Endothelial cell of umbilical vein (primary cell): Measurements from ENCODE around the gene TTC9.

Experiments
- EZH2 ChIP-seq: IDR thresholded peaks from 2 replicates; pipeline ENCODE4 v1.6.1; 2012; ENCODE audit warnings: borderline replicate concordance, low read depth, mild to moderate bottlenecking, moderate library complexity, low read length, inconsistent platforms; ENCODE audit not compliant: severe bottlenecking
- FOS ChIP-seq: IDR thresholded peaks from 2 replicates; pipeline ENCODE4 v1.6.1; 2011; ENCODE audit warnings: mild to moderate bottlenecking, low read length, moderate library complexity, borderline replicate concordance; ENCODE audit not compliant: insufficient read depth
- JUN ChIP-seq: IDR thresholded peaks from 2 replicates; pipeline ENCODE4 v1.6.1; 2011; ENCODE audit warnings: borderline replicate concordance, low read depth; ENCODE audit not compliant: insufficient read length, insufficient read depth
- POLR2A ChIP-seq: IDR thresholded peaks from 2 replicates; pipeline ENCODE4 v1.6.1; 2012; ENCODE audit warnings: low read depth, mild to moderate bottlenecking, control low read depth, low read length
- POLR2AphosphoS5 ChIP-seq: IDR thresholded peaks from 2 replicates; pipeline ENCODE4 v1.6.1; 2012; ENCODE audit warnings: low read depth, mild to moderate bottlenecking, control low read depth, low read length, moderate library complexity; ENCODE audit not compliant: insufficient read depth
- TF ChIP-seq, protein P1 (sequence below), 2 donors: IDR thresholded peaks; 1 replicate in 1 of 2; 2 replicates in 1 of 2; pipeline ENCODE4 v1.5.1; 2011; ENCODE audit warnings: low read length in 2 of 2, mild to moderate bottlenecking in 2 of 2, moderate library complexity in 2 of 2, control low read depth in 1 of 2, inconsistent platforms in 1 of 2, low read depth in 1 of 2; ENCODE audit not compliant: insufficient read depth in 1 of 2; ENCODE audit errors: extremely low read depth in 1 of 2

DNA sequence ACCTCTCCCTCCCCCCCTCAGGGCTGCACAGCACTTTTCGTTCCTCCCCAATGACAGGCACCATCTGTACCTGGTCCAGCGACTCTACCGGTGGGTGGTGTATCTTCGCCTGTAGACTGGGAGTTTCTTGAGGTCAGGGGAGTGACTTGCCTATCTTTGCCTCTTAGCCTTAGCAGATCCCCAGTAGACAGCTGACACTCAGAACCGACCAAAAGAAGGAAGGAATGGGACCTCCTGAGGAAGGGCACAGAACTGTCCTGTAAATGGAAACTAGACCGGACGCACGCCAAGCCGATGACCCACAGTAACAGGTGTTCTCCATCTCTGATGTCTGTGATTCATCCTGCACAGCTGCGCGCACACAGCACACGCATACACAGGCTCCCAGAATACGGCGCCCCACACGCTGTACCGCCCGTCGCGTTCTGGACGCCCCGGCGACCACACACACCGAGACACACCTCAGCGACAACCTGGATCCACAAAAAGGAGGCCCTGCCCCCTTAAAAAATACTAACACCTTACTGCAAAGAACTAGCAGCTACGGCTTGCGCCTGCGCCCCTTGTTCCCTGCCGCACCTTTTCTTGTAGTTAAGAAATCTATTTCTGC lies 673 bp upstream of the TTC9 start:
- TF ChIP-seq, protein P1, sequence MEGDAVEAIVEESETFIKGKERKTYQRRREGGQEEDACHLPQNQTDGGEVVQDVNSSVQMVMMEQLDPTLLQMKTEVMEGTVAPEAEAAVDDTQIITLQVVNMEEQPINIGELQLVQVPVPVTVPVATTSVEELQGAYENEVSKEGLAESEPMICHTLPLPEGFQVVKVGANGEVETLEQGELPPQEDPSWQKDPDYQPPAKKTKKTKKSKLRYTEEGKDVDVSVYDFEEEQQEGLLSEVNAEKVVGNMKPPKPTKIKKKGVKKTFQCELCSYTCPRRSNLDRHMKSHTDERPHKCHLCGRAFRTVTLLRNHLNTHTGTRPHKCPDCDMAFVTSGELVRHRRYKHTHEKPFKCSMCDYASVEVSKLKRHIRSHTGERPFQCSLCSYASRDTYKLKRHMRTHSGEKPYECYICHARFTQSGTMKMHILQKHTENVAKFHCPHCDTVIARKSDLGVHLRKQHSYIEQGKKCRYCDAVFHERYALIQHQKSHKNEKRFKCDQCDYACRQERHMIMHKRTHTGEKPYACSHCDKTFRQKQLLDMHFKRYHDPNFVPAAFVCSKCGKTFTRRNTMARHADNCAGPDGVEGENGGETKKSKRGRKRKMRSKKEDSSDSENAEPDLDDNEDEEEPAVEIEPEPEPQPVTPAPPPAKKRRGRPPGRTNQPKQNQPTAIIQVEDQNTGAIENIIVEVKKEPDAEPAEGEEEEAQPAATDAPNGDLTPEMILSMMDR (IDR thresholded peaks at IDR 0.05; ENCODE audit: extremely low read depth in 1 of 2, insufficient read depth in 1 of 2, low read depth in 1 of 2, low read length in 2 of 2), result no peak
- no peak for TF ChIP-seq POLR2A
- TF ChIP-seq EZH2, result peak; percentile 87
- no peak for TF ChIP-seq JUN
- TF ChIP-seq FOS, result no peak
- TF ChIP-seq POLR2AphosphoS5, result no peak
